HG03103 (cell line): Measurements from ENCODE around the gene CEP41.

Source experiments
- ATAC-seq: cut with Tn5 transposase; IDR thresholded peaks from one replicate; pipeline ENCODE4 v1.9.1; 2021; ENCODE audit warnings: low read depth; ENCODE audit not compliant: unreplicated experiment

Gene CEP41

GRCh38 chr7:130440527-130441365, at the start of gene CEP41:
TSS of gene CEP41 (minus strand) at chr7:130441016. CDS start at chr7:130440966, 50 bp downstream.
- ATAC-seq = peak; percentile 98

- no peak for ATAC-seq
Measured at GRCh38 chr7:130490311-130490791, 49.5 kb upstream of the CEP41 start.

- ATAC-seq = no peak
Measured at GRCh38 chr7:130489140-130489983, 48.5 kb upstream of the CEP41 start.

GRCh38 chr7:130488392-130489139, 47.8 kb upstream of the CEP41 start:
- ATAC-seq = no peak

- no peak for ATAC-seq
Measured at GRCh38 chr7:130486954-130487436, 46.2 kb upstream of the CEP41 start.

GRCh38 chr7:130486114-130486953, 45.5 kb upstream of the CEP41 start:
- no peak for ATAC-seq

- no peak for ATAC-seq
Measured at GRCh38 chr7:130485734-130486113, 44.9 kb upstream of the CEP41 start.

- ATAC-seq = no peak
Measured at GRCh38 chr7:130483031-130483430, 42.2 kb upstream of the CEP41 start.

- ATAC-seq = no peak
Measured at GRCh38 chr7:130481898-130482297, 41.1 kb upstream of the CEP41 start.

GRCh38 chr7:130479716-130480400, 39.0 kb upstream of the CEP41 start:
- no peak for ATAC-seq

- ATAC-seq = no peak
Measured at GRCh38 chr7:130478991-130479390, 38.2 kb upstream of the CEP41 start.

- peak; percentile 80 for ATAC-seq
Measured at GRCh38 chr7:130476297-130477150, 35.7 kb upstream of the CEP41 start.

GRCh38 chr7:130475776-130476175, 35.0 kb upstream of the CEP41 start:
- no peak for ATAC-seq

- ATAC-seq = no peak
Measured at GRCh38 chr7:130473876-130474275, 33.1 kb upstream of the CEP41 start.

- no peak for ATAC-seq
Measured at GRCh38 chr7:130473289-130473688, 32.5 kb upstream of the CEP41 start.

- ATAC-seq = no peak
Measured at GRCh38 chr7:130471974-130472373, 31.2 kb upstream of the CEP41 start.

GRCh38 chr7:130468612-130469011, 27.8 kb upstream of the CEP41 start:
- ATAC-seq = no peak
